ENCODE data around the gene TNFSF13B.

DNA sequence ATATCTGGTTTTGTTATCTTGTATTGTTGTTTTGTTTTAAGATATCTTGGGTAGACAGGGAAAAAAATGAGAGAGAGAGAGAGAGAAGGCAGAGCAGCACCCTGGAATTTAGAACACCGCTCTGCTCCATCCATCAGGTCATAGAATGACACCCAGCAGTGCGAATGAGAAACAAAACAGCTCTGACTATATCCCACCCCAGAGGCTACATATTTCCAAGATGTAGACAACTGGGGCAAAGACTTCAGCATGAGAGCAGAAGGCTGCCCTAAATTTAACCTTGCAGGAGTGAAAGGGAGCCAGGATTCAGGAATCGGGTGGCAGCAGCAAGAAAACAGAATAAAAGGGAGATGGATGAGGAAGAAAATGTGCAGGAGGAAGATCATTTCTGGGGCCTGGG, 46.5 kb downstream of the TNFSF13B start:
- TF ChIP-seq EP300 (IDR thresholded peaks at IDR 0.05; ENCODE audit: borderline replicate concordance in 1 of 2, control insufficient read depth in 1 of 2, low read depth in 2 of 2, low read length in 2 of 2) (no peak), EZH2 (IDR thresholded peaks at IDR 0.05; ENCODE audit: borderline replicate concordance, control insufficient read depth, low read depth, low read length) (no peak), ATF7 (IDR thresholded peaks at IDR 0.05; ENCODE audit: low read depth) (no peak), ZNF24 (IDR thresholded peaks at IDR 0.05) (no peak), YY1 (IDR thresholded peaks at IDR 0.05; ENCODE audit: low read depth, low read length) (no peak), POLR2A (IDR thresholded peaks at IDR 0.05; ENCODE audit: low read depth, low read length) (no peak), POLR2AphosphoS2 (IDR thresholded peaks at IDR 0.05; ENCODE audit: low read depth, low read length) (no peak), JUNB (IDR thresholded peaks at IDR 0.05) (no peak)
- TF ChIP-seq, protein P1, sequence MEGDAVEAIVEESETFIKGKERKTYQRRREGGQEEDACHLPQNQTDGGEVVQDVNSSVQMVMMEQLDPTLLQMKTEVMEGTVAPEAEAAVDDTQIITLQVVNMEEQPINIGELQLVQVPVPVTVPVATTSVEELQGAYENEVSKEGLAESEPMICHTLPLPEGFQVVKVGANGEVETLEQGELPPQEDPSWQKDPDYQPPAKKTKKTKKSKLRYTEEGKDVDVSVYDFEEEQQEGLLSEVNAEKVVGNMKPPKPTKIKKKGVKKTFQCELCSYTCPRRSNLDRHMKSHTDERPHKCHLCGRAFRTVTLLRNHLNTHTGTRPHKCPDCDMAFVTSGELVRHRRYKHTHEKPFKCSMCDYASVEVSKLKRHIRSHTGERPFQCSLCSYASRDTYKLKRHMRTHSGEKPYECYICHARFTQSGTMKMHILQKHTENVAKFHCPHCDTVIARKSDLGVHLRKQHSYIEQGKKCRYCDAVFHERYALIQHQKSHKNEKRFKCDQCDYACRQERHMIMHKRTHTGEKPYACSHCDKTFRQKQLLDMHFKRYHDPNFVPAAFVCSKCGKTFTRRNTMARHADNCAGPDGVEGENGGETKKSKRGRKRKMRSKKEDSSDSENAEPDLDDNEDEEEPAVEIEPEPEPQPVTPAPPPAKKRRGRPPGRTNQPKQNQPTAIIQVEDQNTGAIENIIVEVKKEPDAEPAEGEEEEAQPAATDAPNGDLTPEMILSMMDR (IDR thresholded peaks at IDR 0.05 in 2 of 3, conservative IDR thresholded peaks at IDR 0.05 in 1 of 3; ENCODE audit: control insufficient read depth in 2 of 3, extremely low read depth in 1 of 3, insufficient read depth in 1 of 3, low read depth in 3 of 3, low read length in 3 of 3), result no peak

Data from GM12878 (cell line).